ENCODE measurements around the gene MPZL1.

- TF ChIP-seq POLR2AphosphoS5 (IDR thresholded peaks at IDR 0.05) (no peak), CTCF (IDR thresholded peaks at IDR 0.05) (no peak), POLR2A (IDR thresholded peaks at IDR 0.05) (no peak)
Measured at GRCh38 chr1:167775178-167775577, 53.4 kb downstream of the MPZL1 start.

All from breast epithelium (tissue), 3 donors.